Left hindlimb (tissue), 1 donor: ENCODE data around the gene TPRA1.

Source experiments
- DNase-seq: peaks from one replicate; pipeline ENCODE4 v3.0.0-alpha.2; 2018

The TPRA1 gene

DNA sequence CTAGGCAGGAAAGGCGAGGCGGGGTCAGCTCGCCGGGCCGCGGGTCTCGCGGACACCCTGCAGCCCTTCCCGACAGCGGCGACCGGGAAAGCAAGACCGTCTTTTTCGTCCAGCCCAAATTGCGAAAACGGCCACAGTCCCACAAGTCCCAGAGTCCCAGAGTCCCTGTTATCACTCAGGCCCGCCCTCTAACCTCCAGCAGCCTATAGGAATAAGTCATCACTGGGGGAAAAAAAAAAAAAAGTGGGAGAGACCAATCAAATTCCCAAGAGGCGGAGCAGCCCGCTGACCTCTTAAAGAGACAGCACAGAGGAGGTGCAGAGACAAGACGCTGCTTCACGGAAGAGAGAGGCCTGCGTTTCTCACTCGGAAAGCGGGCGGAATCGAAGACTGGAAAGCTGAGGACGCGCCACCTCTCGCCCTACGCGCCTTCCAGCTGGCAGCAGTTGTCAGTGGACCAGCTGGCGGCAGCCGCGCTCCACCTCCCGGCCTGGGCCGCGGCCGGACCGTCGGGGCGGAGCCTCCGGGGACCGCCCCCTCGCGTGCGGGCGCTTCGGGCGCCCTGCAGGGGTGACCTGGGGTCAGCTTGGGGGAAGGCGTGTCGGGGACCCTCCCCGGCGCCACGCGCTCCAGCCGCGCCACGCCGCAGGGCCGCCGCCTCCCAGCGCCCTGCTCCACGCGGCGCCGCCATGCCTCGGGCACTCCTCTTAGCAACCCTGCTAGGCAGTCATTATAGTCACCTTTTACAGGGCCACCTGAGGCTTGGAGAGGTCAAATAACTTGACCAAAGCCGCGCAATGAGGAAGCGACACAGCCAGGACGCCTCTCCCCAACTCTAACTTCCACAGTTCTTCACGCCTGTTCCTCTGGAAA is at the start of gene TPRA1:
Gene TPRA1 (minus strand): TSS at position 141 of the 873 bp plus-strand sequence. CDS start 10,587 bp downstream, outside the sequence.
- peak; percentile 93 for DNase-seq

DNA sequence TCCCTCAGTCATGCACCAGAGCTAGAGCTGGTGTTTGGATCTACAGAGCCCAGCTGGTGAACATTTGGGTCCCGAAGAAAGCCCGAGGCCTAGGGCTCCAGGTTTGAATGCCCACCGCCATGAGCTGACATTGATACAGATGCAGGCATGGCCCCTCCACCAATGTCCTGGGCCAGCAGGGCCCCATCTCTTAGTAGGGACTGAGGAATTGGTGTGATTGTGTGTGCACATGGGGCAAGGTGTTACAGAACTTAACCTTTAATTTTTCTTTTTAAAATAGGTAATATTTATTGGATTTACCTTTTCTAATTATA is 49.5 kb upstream of the TPRA1 start:
- no peak for DNase-seq

DNA sequence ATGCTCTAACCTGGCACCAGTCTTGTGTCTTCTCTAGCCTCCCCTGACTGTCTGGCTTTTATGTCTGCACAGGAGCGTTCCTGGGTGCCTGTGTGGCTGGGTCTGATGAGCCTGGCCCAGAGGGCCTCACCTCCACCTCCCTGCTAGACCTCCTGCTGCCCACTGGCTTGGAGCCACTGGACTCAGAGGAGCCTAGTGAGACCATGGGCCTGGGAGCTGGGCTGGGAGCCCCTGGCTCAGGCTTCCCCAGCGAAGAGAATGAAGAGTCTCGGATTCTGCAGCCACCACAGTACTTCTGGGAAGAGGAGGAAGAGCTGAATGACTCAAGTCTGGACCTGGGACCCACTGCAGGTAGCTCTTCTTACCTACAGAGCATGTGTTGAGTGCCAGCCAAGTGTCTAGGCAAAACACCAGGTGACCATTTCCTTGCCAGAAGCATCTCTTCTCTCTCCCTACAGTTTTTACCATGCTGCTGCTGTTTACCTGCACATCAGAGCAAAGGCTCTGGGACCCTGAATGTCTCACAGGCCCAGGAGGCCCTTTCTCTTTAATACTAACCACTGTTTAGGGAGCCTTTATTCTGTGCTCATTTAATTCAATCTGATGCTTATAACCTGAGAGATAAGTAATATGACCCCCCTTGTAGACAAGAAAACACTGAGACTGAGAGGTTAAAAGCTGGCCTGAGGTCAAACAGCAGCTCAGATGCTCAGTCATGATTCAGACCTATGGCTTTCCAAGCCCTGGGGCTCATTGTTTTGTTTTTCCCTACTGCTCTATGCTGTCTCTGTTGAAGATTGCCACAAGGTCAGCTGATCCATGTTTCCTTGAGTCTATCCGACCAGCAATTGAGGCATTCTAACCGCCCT is 48.9 kb upstream of the TPRA1 start:
- no peak for DNase-seq

DNA sequence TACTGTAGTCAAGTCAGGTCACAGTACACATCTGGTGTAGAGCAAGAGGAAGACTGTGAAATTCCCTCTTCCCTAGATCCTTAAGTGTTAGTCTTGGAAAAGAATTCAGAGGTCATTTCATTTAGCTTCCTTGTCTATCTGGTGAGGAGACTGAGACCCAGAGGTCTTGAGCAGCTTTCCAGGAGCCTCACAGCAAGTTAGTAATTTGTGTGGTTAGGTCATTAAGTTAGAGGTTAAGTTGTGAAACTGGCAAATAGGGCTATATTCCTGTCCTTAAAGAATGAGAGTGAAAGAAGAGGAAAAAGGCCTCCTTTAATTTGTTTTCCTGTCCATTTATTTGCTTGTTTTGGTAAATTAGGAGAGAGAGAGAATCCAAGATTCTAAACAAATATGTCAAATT is 47.4 kb upstream of the TPRA1 start:
- DNase-seq = no peak

DNA sequence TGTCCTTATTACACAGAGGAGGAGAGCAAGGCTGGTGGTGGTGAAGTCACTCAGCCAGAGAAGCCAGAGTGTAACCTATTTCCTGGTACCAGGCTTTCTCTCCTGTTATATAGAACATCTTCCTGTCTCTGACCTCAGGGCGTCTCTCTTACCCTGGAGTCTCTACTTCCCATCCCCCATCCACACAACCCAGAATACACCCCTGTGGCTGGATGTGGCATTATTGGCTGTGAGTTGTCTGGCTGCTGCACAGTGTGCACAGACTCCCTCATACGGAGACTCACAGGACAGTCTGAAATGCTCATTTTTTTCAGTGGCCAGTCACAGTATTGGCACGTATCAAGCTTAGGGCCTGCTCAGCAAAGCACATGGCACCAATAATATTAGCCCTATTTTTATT is 47.0 kb upstream of the TPRA1 start:
- no peak for DNase-seq

DNA sequence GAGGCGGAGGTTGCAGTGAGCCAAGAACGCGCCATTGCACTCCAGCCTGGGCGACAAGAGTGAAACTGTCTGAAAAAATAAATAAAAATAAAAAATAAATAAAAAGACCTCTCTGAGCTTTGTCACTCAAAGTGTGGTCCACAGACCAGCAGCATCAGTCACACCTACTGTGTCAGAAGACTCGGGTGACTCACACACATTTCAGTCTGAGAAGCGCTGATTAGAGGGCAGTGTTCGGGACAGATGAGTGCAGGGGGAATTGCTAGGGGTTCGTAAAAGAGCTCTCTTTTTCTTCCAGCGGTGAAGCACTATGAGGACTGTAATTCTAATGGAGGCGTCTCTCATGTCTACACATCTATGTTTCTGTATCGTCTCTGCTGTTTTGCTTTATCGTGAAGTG is 44.1 kb upstream of the TPRA1 start:
- DNase-seq = no peak

DNA sequence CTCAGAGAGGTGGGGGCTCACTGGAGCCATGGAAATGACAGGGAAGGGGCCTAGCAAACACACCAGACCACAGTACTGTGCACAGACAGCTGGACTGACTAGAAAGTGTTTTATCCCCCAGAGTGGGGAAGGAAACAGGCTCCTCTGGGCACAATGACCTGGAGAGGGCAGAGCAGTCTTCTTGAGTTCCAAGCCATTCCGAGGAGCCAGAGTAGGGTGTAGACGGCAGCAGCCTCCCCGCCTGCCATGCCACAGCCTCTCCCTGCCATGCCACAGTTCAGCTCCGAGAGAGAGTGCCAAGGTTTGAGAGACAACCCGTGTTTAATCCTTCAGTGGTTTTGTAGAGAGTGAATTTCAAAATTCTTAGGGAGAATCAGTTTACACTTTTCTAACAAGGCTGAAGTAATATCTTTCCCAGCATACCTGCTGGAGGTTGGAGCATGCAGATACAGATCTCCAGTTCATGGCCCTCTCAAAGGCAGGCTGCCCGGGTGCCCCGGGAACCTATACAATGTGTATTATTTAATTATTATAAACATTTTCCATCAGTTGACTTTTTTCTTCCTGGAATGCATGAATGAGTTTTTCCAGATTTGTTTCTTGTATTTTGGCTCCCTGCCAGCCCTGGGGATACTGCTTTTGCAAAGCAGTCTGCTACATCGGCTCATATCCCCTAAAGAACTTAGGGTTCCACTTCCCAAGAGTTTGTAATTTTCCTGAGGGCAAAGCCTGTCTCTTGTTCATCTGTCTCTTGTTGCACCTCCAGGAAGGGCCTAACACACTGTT is 41.7 kb upstream of the TPRA1 start:
- DNase-seq = no peak

DNA sequence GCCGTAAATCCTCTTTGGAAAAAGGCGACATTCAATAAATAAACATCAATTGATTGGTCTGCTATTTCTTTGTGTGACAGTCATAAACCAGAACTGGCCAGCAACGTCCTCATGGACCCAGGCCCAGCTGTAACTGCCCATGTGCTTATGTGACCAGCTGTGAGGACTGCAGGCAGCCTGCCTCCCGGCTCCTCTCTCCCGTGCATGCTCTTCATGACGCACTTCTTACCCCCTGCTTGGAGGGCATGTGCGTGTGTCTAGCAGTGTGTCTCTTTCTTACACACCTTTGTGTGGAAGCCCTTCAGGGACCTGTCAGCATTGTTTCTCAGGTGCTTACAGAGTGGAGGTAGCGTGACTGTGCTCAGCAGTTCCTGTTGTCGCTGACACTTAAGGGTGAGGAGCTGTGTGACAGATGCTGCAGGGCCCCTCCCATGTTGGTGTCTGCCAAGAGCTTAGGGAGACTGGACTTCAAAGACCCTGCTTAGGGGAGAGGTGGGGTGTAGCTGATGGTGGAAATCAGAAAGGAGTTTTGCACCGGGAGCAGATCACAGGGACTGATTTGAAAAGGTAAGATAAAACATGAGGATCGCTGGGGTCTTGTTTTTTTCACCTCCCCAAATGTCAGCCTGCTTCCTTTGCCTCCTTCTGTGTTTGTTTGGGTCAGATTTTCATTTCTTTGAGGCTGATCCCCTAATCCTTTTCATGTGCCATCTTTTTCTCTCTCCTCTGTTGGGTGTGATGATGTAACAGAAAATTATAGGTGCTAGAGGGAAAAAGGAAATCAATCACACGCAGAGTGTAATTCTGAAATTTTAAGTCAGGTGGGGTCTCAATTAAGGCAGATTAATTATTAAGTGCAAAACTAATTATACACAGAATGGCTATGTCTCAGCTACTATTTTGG is 40.5 kb upstream of the TPRA1 start:
- DNase-seq = no peak

DNA sequence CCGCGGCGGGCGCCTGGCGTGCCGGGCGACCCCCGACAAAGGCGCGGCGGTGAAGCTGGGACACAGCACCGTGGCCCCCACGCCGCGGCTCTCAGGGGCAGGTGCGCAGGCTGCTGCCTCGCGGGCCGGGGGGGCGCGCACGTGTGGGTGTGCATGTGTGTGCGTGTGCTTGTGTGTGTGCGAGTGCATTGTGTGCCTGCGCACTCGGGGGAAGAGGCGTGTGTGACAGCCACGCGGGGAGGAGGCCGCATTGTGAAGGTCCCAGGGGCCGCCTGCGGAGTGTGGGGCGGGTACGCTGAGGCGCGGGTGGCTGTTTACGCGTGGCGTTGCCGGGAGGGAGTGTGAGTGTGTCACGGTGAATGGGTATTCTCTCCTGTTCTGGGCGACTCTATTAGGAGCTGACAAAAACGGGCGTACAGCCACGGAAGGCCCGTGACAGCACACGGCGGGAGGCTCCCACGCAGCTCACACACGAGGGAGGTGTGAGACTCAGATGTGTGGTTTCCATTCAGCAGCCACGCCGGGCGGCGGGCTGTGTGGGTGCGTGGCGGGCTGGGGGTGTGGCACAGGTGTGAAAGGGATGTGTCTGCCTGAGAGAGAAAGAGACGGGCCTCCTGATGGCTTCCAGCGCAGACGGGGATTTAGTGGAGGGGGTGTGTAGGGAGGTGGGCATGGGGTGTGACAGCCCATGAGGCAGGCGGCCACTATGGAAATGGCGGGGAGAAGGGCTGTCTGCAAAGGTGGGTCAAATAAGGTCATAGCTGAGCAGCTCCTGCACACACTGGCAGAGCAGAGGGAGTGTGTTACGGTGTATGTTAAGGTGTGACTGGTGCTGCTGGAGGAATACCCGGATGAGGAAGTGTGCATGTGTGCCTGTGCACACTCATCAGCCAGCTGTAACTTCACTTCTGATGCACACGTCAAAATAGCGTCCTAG is 39.2 kb upstream of the TPRA1 start:
- DNase-seq = no peak

DNA sequence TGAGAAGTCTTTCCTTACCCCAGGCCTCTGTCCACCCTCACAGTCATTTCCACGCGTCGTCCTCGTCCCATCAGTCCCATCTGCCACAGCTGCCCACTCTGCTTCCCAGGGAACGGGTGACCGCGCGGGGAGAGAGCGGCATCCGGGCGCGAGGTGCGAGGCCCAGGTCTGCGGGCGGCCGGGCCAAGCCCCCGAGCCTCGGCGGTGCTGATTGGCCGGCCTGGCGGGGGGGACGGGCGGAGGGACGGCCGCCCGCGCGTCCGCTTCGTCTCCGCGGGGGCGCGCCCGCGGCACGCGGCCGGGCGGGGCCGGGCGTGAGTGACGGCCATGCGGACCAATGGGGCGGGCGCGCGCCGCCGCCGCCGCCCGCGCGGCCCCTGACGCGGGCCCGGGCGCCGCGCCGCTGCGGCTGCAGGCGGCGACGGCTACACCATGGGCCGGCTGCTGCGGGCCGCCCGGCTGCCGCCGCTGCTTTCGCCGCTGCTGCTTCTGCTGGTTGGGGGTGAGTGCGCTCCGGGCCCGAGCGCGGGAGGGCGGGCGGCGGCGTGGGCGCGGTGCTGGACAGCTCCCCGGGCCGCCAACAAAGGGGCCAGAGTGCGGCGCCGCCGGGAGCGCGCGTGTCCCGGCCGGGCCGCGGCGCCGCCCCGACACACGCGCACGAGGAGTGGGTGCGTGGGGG is 38.4 kb upstream of the TPRA1 start, which contains the start of gene PODXL2:
Gene PODXL2 (plus strand): TSS at position 398 of the 679 bp plus-strand sequence. CDS start 35 bp downstream, at position 433.
- DNase-seq = peak; percentile 65

DNA sequence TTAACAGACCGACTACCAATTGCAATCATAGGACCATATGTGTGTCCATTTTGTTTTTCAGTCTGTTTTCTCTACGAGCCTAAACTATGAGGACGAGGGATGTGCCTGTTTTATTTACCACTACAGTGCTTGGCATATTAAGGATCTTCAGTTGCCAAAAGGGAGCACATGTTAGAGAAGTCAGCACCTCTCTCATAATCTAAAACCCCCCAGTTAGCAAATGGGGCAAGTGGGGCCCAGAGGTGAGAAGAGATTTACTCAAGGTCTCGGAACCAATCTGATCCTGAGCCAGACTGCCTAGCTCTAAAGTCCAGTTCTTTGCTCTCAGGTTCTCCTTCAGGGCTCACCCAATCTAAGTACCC is 37.9 kb upstream of the TPRA1 start:
- DNase-seq = no peak

DNA sequence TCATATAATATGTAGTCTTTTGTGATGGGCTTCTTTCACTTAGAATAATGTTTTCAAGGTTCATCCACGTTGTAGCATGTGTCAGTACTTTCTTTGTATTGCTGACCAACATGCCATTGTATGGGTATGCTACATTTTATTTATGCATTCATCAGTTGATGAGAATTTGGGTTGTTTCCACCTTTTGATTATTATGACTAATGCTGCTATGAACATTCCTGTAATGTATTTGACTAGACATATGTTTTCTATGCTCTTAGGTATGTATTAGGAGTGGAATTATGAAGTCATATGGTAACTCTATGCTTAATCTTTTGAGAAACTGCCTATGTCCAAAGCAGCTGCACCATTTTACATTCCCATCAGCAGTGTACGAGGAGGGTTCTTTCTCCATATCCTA is 35.3 kb upstream of the TPRA1 start:
- no peak for DNase-seq

DNA sequence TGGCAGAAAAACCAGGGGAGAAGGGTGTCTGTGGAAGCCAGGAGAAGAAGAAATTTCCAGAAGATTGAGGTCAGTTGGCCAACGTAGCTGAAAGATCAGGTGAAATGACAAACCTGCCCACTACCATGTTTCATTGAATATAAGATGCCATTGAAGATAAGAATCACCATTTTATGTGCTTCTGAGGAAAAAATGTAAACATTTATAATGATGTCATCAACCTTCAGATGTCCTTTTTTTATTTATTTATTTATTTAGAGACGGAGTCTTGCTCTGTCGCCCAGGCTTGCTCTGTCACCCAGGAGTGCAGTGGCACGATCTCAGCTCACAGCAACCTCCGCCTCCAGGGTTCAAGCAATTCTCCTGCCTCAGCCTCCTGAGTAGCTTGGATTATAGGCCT is 33.5 kb upstream of the TPRA1 start:
- DNase-seq = no peak

DNA sequence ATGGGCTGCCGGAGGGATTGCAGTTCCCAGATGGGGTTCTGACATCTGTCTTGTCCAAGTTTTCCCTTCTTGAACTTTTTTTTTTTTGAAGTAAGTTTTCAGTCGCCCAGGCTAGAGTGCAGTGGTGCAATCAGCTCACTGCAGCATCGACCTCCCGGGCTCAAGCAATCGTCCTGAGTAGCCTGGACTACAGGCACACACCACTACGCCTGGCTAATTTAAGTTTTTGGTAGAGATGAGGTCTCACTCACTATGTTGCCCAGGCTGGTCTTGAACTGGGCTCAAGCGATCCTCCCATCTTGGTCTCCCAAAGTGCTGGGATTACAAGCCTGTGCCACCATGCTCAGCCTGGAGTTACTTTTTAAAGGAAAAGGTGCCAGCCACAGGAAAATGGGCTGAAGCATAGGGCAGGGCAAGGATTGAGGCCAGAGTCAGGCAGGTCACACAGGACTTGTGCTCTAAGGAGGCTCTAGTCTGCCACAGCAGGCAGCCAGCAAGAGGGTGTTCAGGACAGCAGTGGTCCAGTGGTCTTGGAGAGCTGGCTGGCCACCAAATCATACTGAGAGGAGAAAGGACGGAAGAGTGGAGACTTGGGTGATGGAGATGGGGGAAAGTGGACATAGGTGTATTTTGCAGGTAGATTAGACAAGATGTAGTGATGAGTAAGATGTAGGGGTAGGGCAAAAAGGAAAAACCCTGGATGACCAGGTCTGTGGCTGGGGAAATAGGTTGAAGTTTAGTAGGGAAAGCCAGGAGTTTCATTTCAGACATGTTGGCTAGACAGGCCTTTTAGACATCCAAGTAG is 32.4 kb upstream of the TPRA1 start:
- DNase-seq = no peak

DNA sequence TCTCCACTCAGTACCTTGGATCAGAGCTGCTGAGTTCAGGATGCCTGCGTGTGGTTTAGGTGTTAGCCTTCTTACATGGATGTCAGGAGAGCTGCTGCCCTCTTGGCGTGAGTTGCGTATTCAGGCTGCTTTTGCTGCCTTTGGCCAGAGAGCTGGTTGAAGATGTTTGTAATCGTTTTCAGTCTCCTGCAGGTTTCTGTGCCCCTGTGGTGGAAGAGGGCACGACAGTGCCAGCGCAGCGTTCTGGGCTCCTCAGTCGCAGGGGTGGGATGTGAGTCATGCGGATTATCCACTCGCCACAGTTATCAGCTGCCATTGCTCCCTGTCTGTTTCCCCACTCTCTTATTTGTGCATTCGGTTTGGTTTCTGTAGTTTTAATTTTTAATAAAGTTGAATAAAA is 31.5 kb upstream of the TPRA1 start:
- DNase-seq = no peak

DNA sequence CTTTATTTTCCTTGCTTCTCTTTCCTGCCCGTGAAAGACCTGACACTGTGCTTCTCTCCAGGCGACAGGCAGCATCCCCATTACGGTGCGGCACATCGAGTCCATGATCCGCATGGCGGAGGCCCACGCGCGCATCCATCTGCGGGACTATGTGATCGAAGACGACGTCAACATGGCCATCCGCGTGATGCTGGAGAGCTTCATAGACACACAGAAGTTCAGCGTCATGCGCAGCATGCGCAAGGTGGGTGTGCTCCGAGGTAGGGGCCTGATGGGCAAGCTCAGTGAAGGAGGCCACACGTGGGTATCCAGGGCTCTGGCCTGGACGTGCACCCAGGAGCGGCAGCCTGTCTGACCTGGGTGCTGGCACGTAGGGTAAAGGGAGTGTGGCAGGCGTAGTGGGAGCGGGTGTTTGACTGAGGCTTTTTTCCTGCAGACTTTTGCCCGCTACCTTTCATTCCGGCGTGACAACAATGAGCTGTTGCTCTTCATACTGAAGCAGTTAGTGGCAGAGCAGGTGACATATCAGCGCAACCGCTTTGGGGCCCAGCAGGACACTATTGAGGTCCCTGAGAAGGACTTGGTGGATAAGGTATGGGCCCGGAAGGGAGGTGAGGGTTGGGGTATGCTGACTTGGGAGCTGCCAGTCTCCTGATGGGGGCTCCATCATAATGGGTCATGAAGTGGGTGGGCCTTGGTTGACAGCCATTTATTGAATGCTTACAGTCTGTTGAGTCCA is 30.3 kb upstream of the TPRA1 start:
- DNase-seq = no peak

DNA sequence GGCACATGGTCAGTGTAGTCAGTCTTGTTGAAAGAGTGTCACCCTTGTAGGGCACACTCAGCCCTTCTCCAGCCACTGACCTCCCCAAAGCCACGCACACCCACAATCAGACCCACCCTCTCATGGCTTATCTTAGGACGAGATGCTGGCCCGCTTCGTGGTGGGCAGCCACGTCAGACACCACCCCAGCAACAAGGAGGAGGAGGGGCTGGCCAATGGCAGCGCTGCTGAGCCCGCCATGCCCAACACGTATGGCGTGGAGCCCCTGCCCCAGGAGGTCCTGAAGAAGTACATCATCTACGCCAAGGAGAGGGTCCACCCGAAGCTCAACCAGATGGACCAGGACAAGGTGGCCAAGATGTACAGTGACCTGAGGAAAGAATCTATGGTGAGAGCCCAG is 28.4 kb upstream of the TPRA1 start:
- no peak for DNase-seq

DNA sequence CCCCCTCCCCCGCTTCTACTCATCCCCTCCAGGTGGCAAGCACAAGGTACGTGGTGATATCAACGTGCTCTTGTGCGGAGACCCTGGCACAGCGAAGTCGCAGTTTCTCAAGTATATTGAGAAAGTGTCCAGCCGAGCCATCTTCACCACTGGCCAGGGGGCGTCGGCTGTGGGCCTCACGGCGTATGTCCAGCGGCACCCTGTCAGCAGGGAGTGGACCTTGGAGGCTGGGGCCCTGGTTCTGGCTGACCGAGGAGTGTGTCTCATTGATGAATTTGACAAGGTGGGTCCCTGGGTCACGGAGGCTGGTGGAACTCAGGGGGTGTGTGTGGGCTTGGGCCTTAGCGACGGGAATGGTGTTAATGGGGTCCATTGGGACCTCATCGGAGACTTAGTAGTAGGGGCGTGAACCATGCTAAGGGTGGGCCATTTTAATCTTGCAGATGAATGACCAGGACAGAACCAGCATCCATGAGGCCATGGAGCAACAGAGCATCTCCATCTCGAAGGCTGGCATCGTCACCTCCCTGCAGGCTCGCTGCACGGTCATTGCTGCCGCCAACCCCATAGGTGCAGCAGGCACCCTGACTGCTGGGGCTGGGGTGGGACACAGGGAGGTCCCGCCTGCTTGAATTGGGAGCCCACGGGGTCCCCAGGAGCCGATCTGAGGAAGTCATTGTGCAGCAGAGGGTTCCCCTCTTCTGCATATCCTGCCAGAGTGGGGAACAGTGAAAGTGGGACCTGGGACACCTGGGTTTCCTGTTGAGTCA is 26.5 kb upstream of the TPRA1 start:
- no peak for DNase-seq
